Thymus (tissue), 11 donors: ENCODE measurements around the gene SEMA3F. TPM values are rescaled to one million over a fixed set of nuclear protein-coding genes. Genes with fewer than 3 reads are reported as not detected.
A peak's percentile ranks its signal among the peaks of the same experiment; 100 is the strongest.

ENCODE experiments used
- DNase-seq, 9 donors: peaks; one replicate each; pipeline ENCODE4 v3.0.0-alpha.2; 2013; ENCODE audit warnings: low spot score in 9 of 9, low read depth in 6 of 9, missing footprints in 1 of 9
- H3K27ac ChIP-seq, 2 donors: one replicate each; pipeline ENCODE4 v1.5.1; 2013; ENCODE audit warnings: control low read depth in 1 of 2, low read depth in 1 of 2, low read length in 1 of 2, mild to moderate bottlenecking in 1 of 2, moderate library complexity in 1 of 2
- H3K27me3 ChIP-seq, 2 donors: one replicate each; pipeline ENCODE4 v1.5.1; 2013; ENCODE audit warnings: low read length in 1 of 2; ENCODE audit not compliant: control insufficient read depth in 2 of 2, insufficient read depth in 1 of 2
- H3K36me3 ChIP-seq, 2 donors: one replicate each; pipeline ENCODE4 v1.5.1; 2013; ENCODE audit warnings: low read length in 1 of 2, mild to moderate bottlenecking in 1 of 2, moderate library complexity in 1 of 2; ENCODE audit not compliant: control insufficient read depth in 2 of 2, insufficient read depth in 2 of 2
- H3K4me1 ChIP-seq, 2 donors: one replicate each; pipeline ENCODE4 v1.5.1; 2013; ENCODE audit warnings: low read length in 2 of 2; ENCODE audit not compliant: control insufficient read depth in 2 of 2, insufficient read depth in 2 of 2
- H3K4me3 ChIP-seq, 2 donors: one replicate each; pipeline ENCODE4 v1.5.1; 2013; ENCODE audit warnings: low read length in 2 of 2, control low read depth in 1 of 2, mild to moderate bottlenecking in 1 of 2
- H3K9me3 ChIP-seq, 2 donors: one replicate each; pipeline ENCODE4 v1.5.1; 2013; ENCODE audit warnings: low read length in 1 of 2, mild to moderate bottlenecking in 1 of 2; ENCODE audit not compliant: control insufficient read depth in 2 of 2, insufficient read depth in 1 of 2
- WGBS: extraction: QIAGEN DNeasy Blood & Tissue Kit; methylation state at CpG from one replicate; pipeline ENCODE4 v1.1.7; 2013; 5-methylcytosine and 5-hydroxymethylcytosine counted together
- polyA plus RNA-seq: library from polyadenylated mRNA; stranded (reverse); fragments of 200-250 nt; gene quantifications from one replicate; pipeline ENCODE4 v1.2.3, GENCODE V29; 2013
- total RNA-seq: library from RNA; stranded (reverse); fragments of 120-200 nt; gene quantifications from one replicate; pipeline ENCODE4 v1.2.4, GENCODE V29; 2013
- donor health status: healthy.

Gene SEMA3F
- total and polyA plus RNA-seq, 2 donors = 4.4 to 19.7 TPM

DNA sequence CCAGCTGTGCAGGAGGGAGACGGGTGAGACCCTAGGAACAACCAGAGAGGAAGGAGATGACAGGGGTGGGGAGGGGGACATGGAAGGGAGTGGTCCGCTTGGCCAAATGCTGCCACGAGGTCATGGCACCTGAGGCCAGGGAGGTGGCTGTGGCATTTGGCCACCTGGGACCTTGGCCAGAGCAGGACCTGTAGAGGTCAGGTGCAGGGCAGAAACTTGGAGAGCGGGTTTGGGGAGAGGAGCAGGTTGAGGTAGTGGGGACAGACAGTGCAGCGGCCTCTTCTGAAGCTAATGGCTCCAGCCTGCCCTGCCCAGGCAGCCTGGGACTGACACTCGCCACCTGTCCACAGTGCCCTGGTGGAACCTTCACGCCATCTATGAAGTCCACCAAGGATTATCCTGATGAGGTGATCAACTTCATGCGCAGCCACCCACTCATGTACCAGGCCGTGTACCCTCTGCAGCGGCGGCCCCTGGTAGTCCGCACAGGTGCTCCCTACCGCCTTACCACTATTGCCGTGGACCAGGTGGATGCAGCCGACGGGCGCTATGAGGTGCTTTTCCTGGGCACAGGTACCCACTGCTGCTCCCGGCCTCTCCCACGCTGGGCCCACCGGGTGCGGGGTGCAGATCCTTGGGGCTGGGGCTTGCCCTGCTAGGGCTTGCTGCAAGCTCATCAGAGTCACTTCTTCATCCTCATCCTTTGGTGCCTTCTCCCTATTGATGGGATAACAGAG, 29.3 kb downstream of the SEMA3F start:
- no peaks in the 10 kb centered on the region for H3K36me3 ChIP-seq
- no peaks in the 10 kb centered on the region for H3K4me1 ChIP-seq
- no peak for DNase-seq
- no peaks in the 10 kb centered on the region for H3K27me3 ChIP-seq
- H3K4me3 ChIP-seq = no peak overlapping the region
- H3K27ac ChIP-seq = no peak overlapping the region
- 96% methylated on average over 21 of the region's 21 CpGs for WGBS
- H3K9me3 ChIP-seq = no peaks in the 10 kb centered on the region

DNA sequence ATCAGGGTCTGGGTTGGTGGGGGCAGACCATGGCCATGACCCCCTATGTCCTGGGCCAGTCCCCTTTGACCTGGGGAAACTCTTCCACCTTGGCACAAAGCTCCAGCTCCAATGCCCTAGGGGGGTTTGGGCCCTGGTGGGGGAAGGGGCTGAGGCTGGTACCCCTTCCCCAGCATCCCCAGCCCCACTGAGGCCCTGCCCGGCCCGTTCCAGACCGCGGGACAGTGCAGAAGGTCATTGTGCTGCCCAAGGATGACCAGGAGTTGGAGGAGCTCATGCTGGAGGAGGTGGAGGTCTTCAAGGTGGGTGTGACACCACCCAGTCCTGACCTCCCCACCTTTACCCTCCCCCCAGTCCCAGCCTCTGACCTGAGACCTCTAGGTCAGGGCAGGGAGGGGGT, 30.1 kb downstream of the SEMA3F start:
- WGBS = 94% methylated on average over 4 of the region's 4 CpGs
- no peaks in the 10 kb centered on the region for H3K4me1 ChIP-seq
- H3K27me3 ChIP-seq = no peaks in the 10 kb centered on the region
- H3K27ac ChIP-seq = no peak overlapping the region
- H3K4me3 ChIP-seq = no peak overlapping the region
- no peak for DNase-seq
- no peaks in the 10 kb centered on the region for H3K36me3 ChIP-seq
- no peaks in the 10 kb centered on the region for H3K9me3 ChIP-seq

DNA sequence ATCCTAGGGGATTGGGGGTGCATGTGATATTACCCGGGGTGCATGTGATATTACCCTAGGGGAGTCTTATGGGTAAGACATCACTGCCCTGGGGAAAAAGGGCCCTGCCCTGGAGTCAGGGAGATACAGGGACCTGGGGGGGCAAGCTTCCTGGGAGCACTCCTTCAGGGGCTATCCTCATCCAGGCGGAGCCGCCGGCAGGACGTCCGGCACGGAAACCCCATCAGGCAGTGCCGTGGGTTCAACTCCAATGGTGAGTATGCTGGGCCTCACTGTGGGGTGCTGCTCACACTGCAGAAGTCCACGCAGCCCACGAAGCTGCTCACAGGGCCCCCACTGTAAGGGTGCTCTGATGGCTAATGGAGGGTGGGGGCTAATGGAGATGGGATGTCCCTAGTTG, 31.0 kb downstream of the SEMA3F start:
- DNase-seq = no peak
- no peak overlapping the region for H3K4me3 ChIP-seq
- 98% methylated on average over 10 of the region's 10 CpGs for WGBS
- no peaks in the 10 kb centered on the region for H3K9me3 ChIP-seq
- H3K36me3 ChIP-seq = no peaks in the 10 kb centered on the region
- peaks cover 0 to under 1% of the 10 kb centered on the region in 2 donors for H3K27me3 ChIP-seq
- no peaks in the 10 kb centered on the region for H3K4me1 ChIP-seq
- H3K27ac ChIP-seq = no peak overlapping the region

DNA sequence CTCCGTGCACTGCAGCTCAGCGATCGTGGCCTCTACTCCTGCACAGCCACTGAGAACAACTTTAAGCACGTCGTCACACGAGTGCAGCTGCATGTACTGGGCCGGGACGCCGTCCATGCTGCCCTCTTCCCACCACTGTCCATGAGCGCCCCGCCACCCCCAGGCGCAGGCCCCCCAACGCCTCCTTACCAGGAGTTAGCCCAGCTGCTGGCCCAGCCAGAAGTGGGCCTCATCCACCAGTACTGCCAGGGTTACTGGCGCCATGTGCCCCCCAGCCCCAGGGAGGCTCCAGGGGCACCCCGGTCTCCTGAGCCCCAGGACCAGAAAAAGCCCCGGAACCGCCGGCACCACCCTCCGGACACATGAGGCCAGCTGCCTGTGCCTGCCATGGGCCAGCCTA, 32.6 kb downstream of the SEMA3F start:
- WGBS = 96% methylated on average over 19 of the region's 19 CpGs
- Histone ChIP-seq H3K4me1 (no peaks in the 10 kb centered on the region), H3K27me3 (peaks cover under 1 to 8% of the 10 kb centered on the region in 2 donors), H3K9me3 (no peaks in the 10 kb centered on the region), H3K36me3 (no peaks in the 10 kb centered on the region), H3K27ac (no peak overlapping the region), H3K4me3 (no peak overlapping the region)
- DNase-seq = no peak

- H3K27ac ChIP-seq = no peak overlapping the region
- 16% methylated on average over 5 of the region's 5 CpGs for WGBS
- no peak overlapping the region for H3K4me3 ChIP-seq
- H3K27me3 ChIP-seq = peaks cover 15 to 24% of the 10 kb centered on the region in 2 donors
- peaks cover 0 to under 1% of the 10 kb centered on the region in 2 donors for H3K9me3 ChIP-seq
- H3K36me3 ChIP-seq = no peaks in the 10 kb centered on the region
- H3K4me1 ChIP-seq = peaks cover 0 to 5% of the 10 kb centered on the region in 2 donors
- DNase-seq = peak in 7 of 9 donors; percentile 27 to 73 (median 50)
These were observed 34.1 kb downstream of the SEMA3F start for GRCh38 chr3:50189274-50189673.

- 96% methylated on average over 7 of the region's 7 CpGs for WGBS
- peaks cover 0 to 6% of the 10 kb centered on the region in 2 donors for H3K9me3 ChIP-seq
These were observed 34.9 kb downstream of the SEMA3F start for GRCh38 chr3:50189989-50190388.

GRCh38 chr3:50190936-50191660, 36.0 kb downstream of the SEMA3F start, which contains the start of gene GNAT1:
GNAT1 (plus strand) TSS chr3:50191610; CDS start chr3:50191726, 116 bp downstream.
- no peak for DNase-seq
- 88% methylated on average over 8 of the region's 8 CpGs for WGBS
- Histone ChIP-seq H3K27me3 (peaks cover 23 to 42% of the 10 kb centered on the region in 2 donors), H3K36me3 (no peaks in the 10 kb centered on the region), H3K9me3 (peaks cover 0 to 6% of the 10 kb centered on the region in 2 donors), H3K4me3 (no peak within 1 kb of the TSS), H3K4me1 (peaks cover 0 to 9% of the 10 kb centered on the region in 2 donors), H3K27ac (no peak within 1 kb of the TSS)

More at GRCh38 chr3:50189989-50190388, 34.9 kb downstream of the SEMA3F start:
- no peaks in the 10 kb centered on the region for H3K36me3 ChIP-seq
- H3K27me3 ChIP-seq = peaks cover 19 to 31% of the 10 kb centered on the region in 2 donors
- H3K4me1 ChIP-seq = peaks cover 0 to 9% of the 10 kb centered on the region in 2 donors
- no peak overlapping the region for H3K4me3 ChIP-seq
- H3K27ac ChIP-seq = no peak overlapping the region
- DNase-seq = no peak

GRCh38 chr3:50192124-50192523, 37.0 kb downstream of the SEMA3F start:
- WGBS = 95% methylated on average over 8 of the region's 8 CpGs
- peaks cover 23 to 49% of the 10 kb centered on the region in 2 donors for H3K27me3 ChIP-seq

DNA sequence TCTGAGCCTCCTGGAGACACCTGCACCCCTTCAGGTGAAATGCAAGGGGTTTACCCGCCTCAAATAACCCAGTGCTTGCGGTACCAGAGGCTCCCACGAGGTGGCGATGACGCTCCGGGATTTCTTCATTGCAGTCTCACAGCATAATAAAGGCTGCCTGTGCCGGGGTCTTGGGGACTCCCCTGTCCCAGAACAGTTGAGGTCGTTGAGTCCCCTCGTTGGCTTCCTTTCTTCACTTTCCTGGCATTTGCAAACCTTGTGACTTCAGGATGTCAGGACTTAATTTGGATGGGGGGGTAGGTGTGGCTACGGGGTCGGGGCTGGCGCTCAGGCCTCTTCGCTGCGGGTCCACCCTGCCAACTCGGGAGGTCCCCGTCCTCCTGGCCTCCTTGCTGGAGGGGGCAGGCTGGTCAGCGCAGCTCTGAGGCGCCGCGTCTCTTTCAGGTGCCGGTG, 37.6 kb downstream of the SEMA3F start:
- Histone ChIP-seq H3K27ac (no peak overlapping the region), H3K9me3 (peaks cover 0 to 6% of the 10 kb centered on the region in 2 donors), H3K4me1 (peaks cover 0 to 9% of the 10 kb centered on the region in 2 donors), H3K27me3 (peaks cover 23 to 49% of the 10 kb centered on the region in 2 donors), H3K36me3 (no peaks in the 10 kb centered on the region), H3K4me3 (no peak overlapping the region)
- 16% methylated on average over 21 of the region's 21 CpGs for WGBS
- DNase-seq = peak; percentile 45 to 88 (median 69)

More at GRCh38 chr3:50192124-50192523, 37.0 kb downstream of the SEMA3F start:
- no peaks in the 10 kb centered on the region for H3K36me3 ChIP-seq
- DNase-seq = no peak
- peaks cover 0 to 9% of the 10 kb centered on the region in 2 donors for H3K4me1 ChIP-seq
- H3K27ac ChIP-seq = no peak overlapping the region
- H3K4me3 ChIP-seq = no peak overlapping the region
- peaks cover 0 to 6% of the 10 kb centered on the region in 2 donors for H3K9me3 ChIP-seq
